Measurements from ENCODE around the gene OR2T12. TPM values are rescaled to one million over a fixed set of nuclear protein-coding genes. Genes with fewer than 3 reads are reported as not detected.
"Not testable (repeated sequence)": the region's sequence is repeated elsewhere in the genome, so short reads cannot be mapped to it uniquely, and the experiment has no call there.

OR2T12 gene
- total RNA-seq, 4 donors from 2014 or later: not detected

- no peaks in the 10 kb centered on the region for H3K36me3 ChIP-seq
- H3K27me3 ChIP-seq: no peaks in the 10 kb centered on the region
- H3K27ac ChIP-seq: no peak overlapping the region
- TF ChIP-seq POLR2A (IDR thresholded peaks at IDR 0.05): no peak
- TF ChIP-seq CTCF (IDR thresholded peaks at IDR 0.05): no peak
- H3K4me3 ChIP-seq: no peak overlapping the region
- H3K4me1 ChIP-seq: no peaks in the 10 kb centered on the region
- H3K9me3 ChIP-seq: no peaks in the 10 kb centered on the region
- DNase-seq: no peak
Measured at GRCh38 chr1:248306103-248306502, 2.9 kb upstream of the OR2T12 start.

- not testable (repeated sequence) for H3K4me1 ChIP-seq, DNase-seq, H3K27me3 ChIP-seq, H3K36me3 ChIP-seq, H3K27ac ChIP-seq, H3K9me3 ChIP-seq, H3K4me3 ChIP-seq
Measured at GRCh38 chr1:248305672-248306071, 2.4 kb upstream of the OR2T12 start.

GRCh38 chr1:248288391-248288790 is 14.8 kb downstream of the OR2T12 start:
- no peaks in the 10 kb centered on the region for H3K9me3 ChIP-seq
- H3K27me3 ChIP-seq: no peaks in the 10 kb centered on the region
- no peak for TF ChIP-seq POLR2A (IDR thresholded peaks at IDR 0.05)
- TF ChIP-seq CTCF (IDR thresholded peaks at IDR 0.05): no peak
- H3K27ac ChIP-seq: no peak overlapping the region
- H3K4me1 ChIP-seq: no peaks in the 10 kb centered on the region
- H3K4me3 ChIP-seq: no peak overlapping the region
- H3K36me3 ChIP-seq: no peaks in the 10 kb centered on the region
- DNase-seq: no peak

GRCh38 chr1:248277876-248278275 is 25.3 kb downstream of the OR2T12 start, which contains the start of gene OR2T33:
OR2T33 (minus strand) TSS chr1:248277976; CDS start chr1:248273814, 4,162 bp downstream.
- Histone ChIP-seq H3K27me3 (no peaks in the 10 kb centered on the region), H3K9me3 (no peaks in the 10 kb centered on the region), H3K4me3 (no peak within 1 kb of the TSS), H3K36me3 (no peaks in the 10 kb centered on the region), H3K4me1 (no peaks in the 10 kb centered on the region), H3K27ac (no peak within 1 kb of the TSS)
- DNase-seq: no peak
- TF ChIP-seq POLR2A (IDR thresholded peaks at IDR 0.05): no peak
- TF ChIP-seq CTCF (IDR thresholded peaks at IDR 0.05): no peak

- H3K4me1 ChIP-seq, H3K36me3 ChIP-seq, H3K9me3 ChIP-seq, H3K4me3 ChIP-seq, H3K27me3 ChIP-seq, DNase-seq, H3K27ac ChIP-seq: not testable (repeated sequence)
Measured at GRCh38 chr1:248273225-248273624, 30.0 kb downstream of the OR2T12 start.

GRCh38 chr1:248268178-248268577 is 35.0 kb downstream of the OR2T12 start:
- no peak for TF ChIP-seq CTCF (IDR thresholded peaks at IDR 0.05)
- TF ChIP-seq POLR2A (IDR thresholded peaks at IDR 0.05): no peak
- H3K27me3 ChIP-seq: no peaks in the 10 kb centered on the region
- no peak for DNase-seq
- H3K27ac ChIP-seq: no peak overlapping the region
- H3K9me3 ChIP-seq: no peaks in the 10 kb centered on the region
- H3K4me3 ChIP-seq: no peak overlapping the region
- no peaks in the 10 kb centered on the region for H3K36me3 ChIP-seq
- no peaks in the 10 kb centered on the region for H3K4me1 ChIP-seq

GRCh38 chr1:248259309-248259708 is 43.9 kb downstream of the OR2T12 start:
- H3K9me3 ChIP-seq, H3K4me1 ChIP-seq, H3K36me3 ChIP-seq, H3K27ac ChIP-seq, H3K4me3 ChIP-seq, H3K27me3 ChIP-seq, DNase-seq: not testable (repeated sequence)

All from Peyer's patch (tissue), 4 donors.